UCSD-AML1 (cell line): ENCODE results near the gene TAF11L13.
"Not testable (repeated sequence)": the region's sequence is repeated elsewhere in the genome, so short reads cannot be mapped to it uniquely, and the experiment has no call there.

ENCODE experiments used
- DNase-seq: peaks from one replicate; lab custom pipeline; 2025; ENCODE audit not compliant: unreplicated experiment; lab: John Stamatoyannopoulos, UW

Gene TAF11L13

DNA sequence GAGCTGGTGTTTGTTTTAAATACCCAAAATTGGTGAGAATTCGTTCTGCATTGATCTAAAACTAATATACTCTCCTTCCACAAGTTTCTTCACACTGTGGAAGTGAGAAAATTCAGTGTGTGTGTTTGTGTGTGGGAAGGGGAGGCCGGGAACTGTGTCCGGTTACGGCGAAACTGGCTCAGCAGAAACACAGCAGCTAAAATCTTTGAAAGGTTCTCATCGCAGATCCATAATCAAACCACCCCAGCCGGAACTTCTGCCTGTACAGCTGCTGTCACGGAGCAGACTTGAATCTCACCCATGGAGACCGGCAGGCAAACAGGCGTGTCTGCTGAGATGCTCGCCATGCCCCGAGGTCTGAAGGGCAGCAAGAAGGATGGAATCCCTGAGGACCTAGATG lies at the start of gene TAF11L13:
TSS of gene TAF11L13 (plus strand) at position 301 of the 400 bp plus-strand sequence.
- DNase-seq, result not testable (repeated sequence)

DNA sequence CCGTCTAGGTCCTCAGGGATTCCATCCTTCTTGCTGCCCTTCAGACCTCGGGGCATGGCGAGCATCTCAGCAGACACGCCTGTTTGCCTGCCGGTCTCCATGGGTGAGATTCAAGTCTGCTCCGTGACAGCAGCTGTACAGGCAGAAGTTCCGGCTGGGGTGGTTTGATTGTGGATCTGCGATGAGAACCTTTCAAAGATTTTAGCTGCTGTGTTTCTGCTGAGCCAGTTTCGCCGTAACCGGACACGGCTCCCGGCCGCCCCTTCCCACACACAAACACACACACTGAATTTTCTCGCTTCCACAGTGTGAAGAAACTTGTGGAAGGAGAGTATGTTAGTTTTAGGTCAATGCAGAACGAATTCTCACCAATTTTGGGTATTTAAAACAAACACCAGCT lies 46.2 kb upstream of the TAF11L13 start, which contains the start of gene TAF11L7:
TSS of gene TAF11L7 (minus strand) at position 101 of the 400 bp plus-strand sequence.
- DNase-seq, result not testable (repeated sequence)

DNA sequence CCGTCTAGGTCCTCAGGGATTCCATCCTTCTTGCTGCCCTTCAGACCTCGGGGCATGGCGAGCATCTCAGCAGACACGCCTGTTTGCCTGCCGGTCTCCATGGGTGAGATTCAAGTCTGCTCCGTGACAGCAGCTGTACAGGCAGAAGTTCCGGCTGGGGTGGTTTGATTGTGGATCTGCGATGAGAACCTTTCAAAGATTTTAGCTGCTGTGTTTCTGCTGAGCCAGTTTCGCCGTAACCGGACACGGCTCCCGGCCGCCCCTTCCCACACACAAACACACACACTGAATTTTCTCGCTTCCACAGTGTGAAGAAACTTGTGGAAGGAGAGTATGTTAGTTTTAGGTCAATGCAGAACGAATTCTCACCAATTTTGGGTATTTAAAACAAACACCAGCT lies 41.0 kb upstream of the TAF11L13 start, which contains the start of gene TAF11L8:
TSS of gene TAF11L8 (minus strand) at position 101 of the 400 bp plus-strand sequence.
- not testable (repeated sequence) for DNase-seq

DNA sequence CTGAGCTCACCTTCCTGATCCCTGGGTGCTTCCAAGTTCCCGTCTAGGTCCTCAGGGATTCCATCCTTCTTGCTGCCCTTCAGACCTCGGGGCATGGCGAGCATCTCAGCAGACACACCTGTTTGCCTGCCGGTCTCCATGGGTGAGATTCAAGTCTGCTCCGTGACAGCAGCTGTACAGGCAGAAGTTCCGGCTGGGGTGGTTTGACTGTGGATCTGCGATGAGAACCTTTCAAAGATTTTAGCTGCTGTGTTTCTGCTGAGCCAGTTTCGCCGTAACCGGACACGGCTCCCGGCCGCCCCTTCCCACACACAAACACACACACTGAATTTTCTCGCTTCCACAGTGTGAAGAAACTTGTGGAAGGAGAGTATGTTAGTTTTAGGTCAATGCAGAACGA lies 37.6 kb upstream of the TAF11L13 start, which contains the start of gene TAF11L9:
TSS of gene TAF11L9 (minus strand) at position 140 of the 400 bp plus-strand sequence.
- not testable (repeated sequence) for DNase-seq

DNA sequence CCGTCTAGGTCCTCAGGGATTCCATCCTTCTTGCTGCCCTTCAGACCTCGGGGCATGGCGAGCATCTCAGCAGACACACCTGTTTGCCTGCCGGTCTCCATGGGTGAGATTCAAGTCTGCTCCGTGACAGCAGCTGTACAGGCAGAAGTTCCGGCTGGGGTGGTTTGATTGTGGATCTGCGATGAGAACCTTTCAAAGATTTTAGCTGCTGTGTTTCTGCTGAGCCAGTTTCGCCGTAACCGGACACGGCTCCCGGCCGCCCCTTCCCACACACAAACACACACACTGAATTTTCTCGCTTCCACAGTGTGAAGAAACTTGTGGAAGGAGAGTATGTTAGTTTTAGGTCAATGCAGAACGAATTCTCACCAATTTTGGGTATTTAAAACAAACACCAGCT lies 34.2 kb upstream of the TAF11L13 start, which contains the start of gene TAF11L10:
TSS of gene TAF11L10 (minus strand) at position 101 of the 400 bp plus-strand sequence.
- DNase-seq, result not testable (repeated sequence)

DNA sequence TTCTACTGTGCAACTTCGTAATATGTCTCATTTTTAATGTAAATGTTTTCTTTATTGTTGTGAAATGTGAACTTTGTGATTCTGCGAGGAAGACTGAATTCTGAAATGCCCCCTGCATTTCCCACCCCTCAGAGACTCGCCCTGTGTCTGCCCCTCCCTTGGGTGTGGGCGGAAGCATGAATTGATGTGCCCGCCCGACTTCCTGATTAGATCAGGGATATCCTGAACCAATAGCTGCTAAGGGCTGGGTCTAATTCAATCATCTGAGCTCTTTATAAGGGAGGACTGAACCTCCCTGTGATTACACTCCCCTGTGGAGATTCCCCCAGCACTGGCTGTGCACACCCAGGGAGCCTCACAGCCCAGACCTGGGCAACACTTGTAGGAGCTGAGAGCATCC lies 28.0 kb upstream of the TAF11L13 start, which contains the start of gene TAF11L11:
TSS of gene TAF11L11 (plus strand) at position 304 of the 400 bp plus-strand sequence.
- not testable (repeated sequence) for DNase-seq

DNA sequence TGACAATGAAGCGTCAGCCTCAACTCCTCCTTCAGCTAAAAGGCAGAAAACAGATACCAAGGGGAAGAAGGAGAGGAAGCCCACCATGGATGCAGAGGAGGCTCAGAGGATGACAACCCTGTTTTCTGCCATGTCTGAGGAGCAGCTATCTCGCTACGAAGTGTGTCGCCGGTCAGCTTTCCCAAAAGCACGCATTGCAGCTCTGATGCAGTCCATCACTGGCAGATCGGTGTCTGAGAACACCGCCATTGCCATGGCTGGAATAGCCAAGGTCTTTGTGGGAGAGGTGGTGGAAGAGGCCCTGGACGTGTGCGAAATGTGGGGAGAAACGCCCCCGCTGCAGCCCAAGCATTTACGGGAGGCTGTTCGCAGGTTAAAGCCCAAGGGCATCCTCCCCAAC lies 26.9 kb upstream of the TAF11L13 start:
- no peak for DNase-seq

DNA sequence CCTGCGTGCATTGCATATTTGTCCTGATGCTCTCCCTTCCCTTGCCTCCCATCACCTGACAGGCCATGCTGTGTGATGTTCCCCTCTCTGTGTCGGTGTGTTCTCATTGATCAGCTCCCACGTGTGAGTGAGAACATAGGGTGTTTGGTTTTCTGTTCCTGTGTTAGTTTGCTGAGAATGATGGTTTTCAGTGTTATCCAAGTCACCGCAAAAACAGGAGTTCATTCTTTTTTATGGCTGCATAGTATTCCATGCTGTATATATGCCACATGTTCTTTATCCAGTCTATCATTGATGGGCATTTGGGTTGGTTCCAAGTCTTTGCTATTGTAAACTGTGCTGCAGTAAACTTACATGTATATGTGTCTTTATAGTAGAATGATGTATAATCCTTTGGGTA lies 24.4 kb upstream of the TAF11L13 start:
- not testable (repeated sequence) for DNase-seq

DNA sequence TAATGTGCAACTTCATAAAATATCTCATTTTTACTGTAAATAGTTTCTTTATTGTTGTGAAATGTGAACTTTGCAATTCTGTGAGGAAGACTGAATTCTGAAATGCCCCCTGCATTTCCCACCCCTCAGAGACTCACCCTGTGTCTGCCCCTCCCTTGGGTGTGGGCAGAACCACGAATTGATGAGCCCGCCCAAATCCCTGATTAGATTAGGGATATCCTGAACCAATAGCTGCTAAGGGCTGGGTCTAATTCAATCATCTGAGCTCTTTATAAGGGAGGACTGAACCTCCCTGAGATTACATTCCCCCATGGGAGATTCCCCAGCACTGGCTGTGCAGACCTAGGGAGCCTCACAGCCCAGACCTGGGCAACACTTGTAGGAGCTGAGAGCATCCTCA lies 21.8 kb upstream of the TAF11L13 start, which contains the start of gene TAF11L12:
TSS of gene TAF11L12 (plus strand) at position 301 of the 400 bp plus-strand sequence.
- not testable (repeated sequence) for DNase-seq

DNA sequence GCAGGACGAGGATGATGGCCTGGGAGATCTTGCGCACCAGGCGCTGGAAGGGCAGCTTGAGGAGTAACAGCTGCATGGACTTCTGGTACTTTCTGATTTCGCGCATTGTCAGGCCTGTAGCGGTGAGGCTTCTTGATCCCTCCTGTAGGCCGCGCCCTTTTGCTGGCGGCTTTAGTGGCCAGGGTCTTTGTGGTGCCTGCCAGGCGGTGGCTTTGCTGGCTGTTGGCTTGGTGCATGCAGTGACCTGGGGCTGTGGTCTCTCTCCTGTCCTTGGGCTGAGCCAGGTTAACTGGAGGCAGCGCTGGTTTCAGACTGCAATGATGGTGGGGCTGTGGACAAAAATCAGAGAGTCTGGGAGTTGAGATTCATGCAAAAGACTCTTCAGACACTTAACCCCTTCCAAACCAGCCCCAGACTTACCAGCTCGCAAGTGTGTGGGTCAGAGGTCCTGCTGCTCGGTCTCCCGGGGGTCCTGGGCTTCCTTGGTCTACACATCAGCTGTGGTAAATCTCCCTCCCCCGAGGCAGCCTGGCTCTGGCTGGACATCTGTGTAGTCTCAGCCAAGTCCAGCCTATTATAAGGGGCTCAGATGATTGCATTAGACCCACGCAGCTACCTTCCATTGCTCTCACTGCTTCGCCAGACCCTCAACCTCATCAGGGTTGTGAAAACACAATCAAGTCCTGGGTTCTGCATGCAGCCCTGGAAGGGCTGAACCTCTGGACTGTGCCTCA lies 16.8 kb upstream of the TAF11L13 start:
- no peak for DNase-seq

DNA sequence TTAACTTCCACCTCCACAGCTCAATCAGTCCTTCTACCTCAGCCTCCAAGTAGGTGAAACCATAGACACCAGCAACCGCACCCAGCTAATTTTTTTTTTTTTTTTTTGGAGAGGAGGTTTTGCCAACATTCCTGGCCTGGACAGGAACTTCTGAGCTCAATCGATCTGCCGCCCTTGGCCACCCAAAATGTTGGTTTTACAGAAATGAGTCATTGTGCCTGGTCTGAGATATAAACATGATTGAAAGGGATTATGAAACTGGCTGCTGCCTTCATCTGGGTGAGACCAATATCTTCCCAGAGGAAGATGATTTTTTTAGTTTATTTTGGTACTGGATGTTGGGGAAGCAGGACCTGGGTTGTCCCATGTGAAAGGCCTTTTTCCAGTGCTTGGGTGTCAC lies 12.5 kb upstream of the TAF11L13 start:
- no peak for DNase-seq

DNA sequence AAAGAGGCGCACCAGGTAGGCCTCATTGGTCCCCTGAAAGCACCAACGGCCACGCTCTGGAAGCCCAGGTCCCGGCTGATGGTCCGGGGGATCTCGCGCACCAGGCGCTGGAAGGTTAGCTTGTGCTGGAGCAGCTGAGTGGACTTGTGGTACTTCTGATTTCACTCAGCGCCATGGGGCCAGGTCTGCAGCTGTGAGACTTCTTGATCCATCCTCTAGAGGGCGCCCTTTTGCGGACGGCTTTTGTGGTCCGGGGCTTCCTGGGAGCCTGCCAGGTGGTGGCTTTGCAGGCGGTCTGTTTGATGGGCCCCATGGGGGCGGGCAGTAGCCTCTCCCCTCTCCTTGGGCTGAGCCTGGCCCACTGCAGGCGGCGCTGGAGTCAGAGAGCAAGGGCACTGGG lies 11.3 kb upstream of the TAF11L13 start:
- DNase-seq, result no peak

DNA sequence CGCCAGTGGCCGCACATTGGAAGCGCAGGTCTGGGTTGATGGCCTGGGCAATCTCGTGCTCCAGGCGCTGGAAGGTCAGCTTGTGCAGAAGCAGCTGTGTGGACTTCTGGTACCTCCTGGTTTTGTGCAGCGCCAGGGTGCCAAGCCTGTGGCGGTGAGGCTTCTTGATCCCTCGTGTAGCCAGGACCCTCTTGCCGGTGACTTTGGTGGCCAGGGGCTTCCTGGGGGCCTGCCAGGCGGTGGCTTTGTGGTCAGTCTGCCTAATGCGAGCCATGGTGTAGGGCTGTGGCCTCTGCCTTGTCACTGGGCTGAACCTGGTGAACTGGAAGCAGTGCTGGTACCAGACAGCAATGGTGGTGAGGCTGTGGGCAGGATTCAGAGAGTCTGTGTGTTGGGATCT lies 6.2 kb upstream of the TAF11L13 start:
- no peak for DNase-seq

DNA sequence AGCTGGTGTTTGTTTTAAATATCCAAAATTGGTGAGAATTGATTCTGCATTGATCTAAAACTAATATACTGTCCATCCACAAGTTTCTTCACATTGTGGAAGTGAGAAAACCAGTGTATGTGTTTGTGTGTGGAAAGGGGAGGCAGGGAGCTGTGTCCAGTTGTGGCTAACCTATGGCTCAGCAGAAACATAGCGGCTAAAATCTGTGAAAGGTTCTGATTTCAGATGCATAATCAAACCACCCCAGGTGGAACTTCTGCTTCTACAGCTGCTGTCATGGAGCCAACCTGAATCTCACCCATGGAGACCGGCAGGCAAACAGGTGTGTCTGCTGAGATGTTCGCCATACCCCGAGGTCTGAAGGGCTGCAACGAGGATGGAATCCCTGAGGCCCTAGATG lies 2.3 kb downstream of the TAF11L13 start, which contains the start of gene TAF11L14:
TSS of gene TAF11L14 (plus strand) at position 301 of the 400 bp plus-strand sequence.
- DNase-seq, result no peak

DNA sequence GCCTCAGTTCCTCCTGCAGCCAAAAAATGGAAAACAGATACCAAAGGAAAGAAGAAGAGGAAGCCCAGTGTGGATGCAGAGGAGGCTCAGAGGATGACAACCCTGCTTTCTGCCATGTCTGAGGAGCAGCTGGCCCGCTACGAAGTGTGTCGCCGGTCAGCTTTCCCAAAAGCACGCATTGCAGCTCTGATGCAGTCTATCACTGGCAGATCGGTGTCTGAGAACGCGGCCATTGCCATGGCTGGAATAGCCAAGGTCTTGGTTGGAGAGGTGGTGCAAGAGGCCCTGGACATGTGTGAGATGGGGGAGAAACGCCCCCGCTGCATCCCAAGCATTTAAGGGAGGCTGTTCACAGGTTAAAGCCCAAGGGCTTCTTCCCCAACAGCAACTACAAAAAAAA lies 17.3 kb downstream of the TAF11L13 start:
- not testable (repeated sequence) for DNase-seq

DNA sequence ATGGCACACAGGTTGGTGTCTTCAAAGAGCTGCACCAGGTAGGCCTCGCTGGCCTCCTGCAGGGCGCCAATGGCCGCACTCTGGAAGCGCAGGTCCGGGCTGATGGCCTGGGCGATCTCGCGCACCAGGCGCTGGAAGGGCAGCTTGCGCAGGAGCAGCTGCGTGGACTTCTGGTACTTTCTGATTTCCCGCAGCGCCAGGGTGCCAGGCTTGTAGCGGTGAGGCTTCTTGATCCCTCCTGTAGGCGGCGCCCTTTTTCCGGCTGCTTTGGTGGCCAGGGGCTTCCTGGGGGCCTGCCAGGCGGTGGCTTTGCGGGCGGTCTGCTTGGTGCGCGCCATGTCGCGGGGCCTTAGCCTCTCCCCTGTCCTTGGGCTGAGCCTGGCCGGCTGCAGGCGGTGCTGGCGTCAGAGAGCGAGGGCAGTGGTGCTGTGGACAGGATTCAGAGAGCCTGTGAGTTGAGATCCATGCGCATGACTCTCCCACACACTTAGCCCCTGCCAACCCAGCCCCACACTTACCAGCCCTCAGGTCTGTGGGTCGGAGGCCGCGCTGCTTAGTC lies 23.4 kb downstream of the TAF11L13 start:
- DNase-seq, result not testable (repeated sequence)

DNA sequence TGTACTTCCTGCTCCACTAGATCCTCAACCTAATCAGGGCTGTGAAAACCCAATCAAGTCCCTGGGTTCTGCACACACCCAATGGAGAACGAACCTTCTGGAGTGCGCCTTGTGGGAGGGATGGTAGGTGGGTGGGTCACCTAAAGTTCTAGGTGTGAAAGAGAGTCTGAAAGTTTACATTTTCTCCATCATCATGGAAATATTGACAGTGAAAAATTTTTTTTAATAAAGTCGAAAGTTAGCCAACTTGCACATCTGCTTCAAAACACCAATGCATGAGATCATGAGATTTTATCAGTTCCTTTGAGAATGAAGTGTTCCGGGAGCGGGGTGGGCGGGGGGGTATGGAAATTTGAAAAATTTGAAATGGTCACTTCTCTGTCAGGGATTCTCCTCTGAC lies 24.0 kb downstream of the TAF11L13 start:
- DNase-seq, result no peak

DNA sequence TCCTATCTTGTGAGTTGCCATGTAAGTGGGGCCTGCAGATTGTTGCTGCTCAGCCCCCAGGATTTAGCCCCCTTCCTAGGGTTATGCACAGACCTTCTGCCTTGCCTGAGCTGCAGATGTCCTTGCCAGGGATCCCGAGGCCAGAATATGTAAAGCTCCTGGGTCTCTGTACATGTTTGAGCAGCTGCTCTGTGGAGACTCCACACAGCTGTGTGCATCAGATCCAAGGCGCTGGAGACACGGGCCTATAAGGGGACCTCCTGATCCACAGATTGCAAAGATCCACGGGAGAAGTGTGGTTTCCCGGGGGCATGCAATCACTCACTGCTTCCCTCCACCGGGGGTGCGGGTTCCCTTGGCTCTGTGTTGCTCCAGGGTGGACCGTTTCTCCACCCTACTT lies 31.3 kb downstream of the TAF11L13 start:
- DNase-seq, result no peak

DNA sequence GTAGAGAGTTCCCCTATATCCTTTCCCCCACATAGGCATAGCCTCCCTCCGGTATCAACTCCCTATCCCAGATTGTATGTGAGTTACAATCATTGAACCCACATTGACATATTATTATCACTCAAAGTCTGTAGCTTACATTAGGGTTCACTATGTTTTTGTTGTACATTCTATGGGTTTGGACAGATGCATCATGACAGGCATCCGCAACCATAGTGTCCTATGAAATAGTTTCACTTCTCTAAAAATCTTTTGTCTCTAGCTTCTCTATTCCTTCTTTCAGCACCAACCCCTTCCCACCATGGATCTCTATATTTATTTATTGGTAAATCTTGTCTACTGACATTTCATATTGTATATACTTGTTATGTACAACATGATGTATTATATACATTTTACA lies 33.9 kb downstream of the TAF11L13 start:
- no peak for DNase-seq

DNA sequence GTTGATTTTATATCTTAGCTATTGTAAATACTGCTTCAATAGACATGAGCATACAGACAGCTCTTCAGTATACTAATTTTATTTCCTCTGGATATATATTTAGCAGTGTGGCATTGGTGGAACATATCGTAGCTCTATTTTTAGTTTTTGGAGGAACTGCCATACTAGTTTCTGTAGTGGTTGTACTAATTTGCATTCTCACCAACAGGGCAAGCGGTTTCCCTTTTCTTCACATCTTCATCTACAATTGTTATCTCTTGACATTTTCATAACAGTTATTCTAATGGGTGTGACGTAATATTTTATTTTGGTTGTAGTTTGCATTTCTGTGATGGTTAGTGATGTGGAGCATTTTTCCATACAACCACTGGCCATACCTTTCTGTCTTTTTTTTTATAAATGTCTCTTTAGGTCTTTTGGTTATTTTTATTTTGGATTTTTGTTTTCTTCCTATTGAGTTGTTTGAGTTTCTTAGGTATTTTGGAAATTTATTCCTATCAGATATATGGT lies 34.9 kb downstream of the TAF11L13 start:
- no peak for DNase-seq

DNA sequence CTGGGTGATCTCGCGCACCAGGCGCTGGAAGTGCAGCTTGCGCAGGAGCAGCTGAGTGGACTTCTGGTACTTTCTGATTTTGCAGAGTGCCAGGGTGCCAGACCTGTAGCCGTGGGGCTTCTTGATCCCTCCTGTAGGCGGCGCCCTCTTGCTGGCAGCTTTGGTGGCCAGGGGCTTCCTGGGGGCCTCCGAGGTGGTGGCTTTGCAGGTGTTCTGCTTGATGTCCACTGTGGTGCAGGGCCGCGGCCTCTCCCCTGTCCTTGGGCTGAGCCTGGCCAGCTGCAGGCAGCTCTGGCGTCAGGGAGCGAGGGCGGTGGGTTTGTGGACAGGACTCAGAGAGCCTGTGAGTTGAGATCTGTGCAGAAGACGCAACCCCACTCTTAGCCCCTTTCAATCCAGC lies 38.5 kb downstream of the TAF11L13 start:
- no peak for DNase-seq
